Right lobe of liver (tissue), 6 donors: ENCODE data around the gene GPR31. TPM values are rescaled to one million over a fixed set of nuclear protein-coding genes. Genes with fewer than 3 reads are reported as not detected.

Experiments used
- ATAC-seq, 4 donors: fragments of 200-7000 bp; cut with Tn5 transposase; one replicate each; pipeline ENCODE4 v1.9.1; 2020; ENCODE audit warnings: mild to moderate bottlenecking in 4 of 4, moderate library complexity in 4 of 4
- DNase-seq, 3 donors: peaks; one replicate each; pipeline ENCODE4 v3.0.0-alpha.2; 2020
- H3K27ac ChIP-seq, 3 donors: fragments of 200-600 bp; one replicate each; pipeline ENCODE4 v1.8.0; 2022
- H3K27me3 ChIP-seq, 2 donors: fragments of 200-600 bp; one replicate each; pipeline ENCODE4 v1.8.0; 2022
- H3K36me3 ChIP-seq, 4 donors: fragments of 200-600 bp; sonication (generic) in 1 of 4; one replicate each; pipeline versions ENCODE4 v1.5.1 to v1.8.0; 2017 to 2022; ENCODE audit warnings: control low read depth in 1 of 4
- H3K4me1 ChIP-seq, 4 donors: fragments of 200-600 bp; sonication (generic) in 1 of 4; one replicate each; pipeline versions ENCODE4 v1.5.1 to v1.8.0; 2017 to 2022; ENCODE audit warnings: control low read depth in 1 of 4
- H3K4me3 ChIP-seq, 3 donors: fragments of 200-600 bp; one replicate each; pipeline ENCODE4 v1.8.0; 2022
- H3K9me3 ChIP-seq, 4 donors: fragments of 200-600 bp; sonication (generic) in 1 of 4; one replicate each; pipeline versions ENCODE4 v1.5.1 to v1.8.0; 2017 to 2022; ENCODE audit warnings: control low read depth in 1 of 4
- POLR2A ChIP-seq: fragments of 450-650 bp; IDR thresholded peaks from one replicate; pipeline ENCODE4 v1.6.1; 2017; ENCODE audit warnings: antibody characterized with exemption, mild to moderate bottlenecking
- WGBS: methylation state at CpG from one replicate; pipeline ENCODE4 v1.1.6; 2018; ENCODE audit warnings: low coverage, low lambda C conversion rate; ENCODE audit not compliant: insufficient coverage; ENCODE audit errors: missing lambda C conversion rate; 5-methylcytosine and 5-hydroxymethylcytosine counted together
- intact Hi-C, 2 donors: fragments of 100-400 bp; cut with DNase I; formaldehyde crosslinking; loops; one replicate each; pipeline versions ENCODE4 v1.11.2 to v1.14.1; 2022
- total RNA-seq, 6 experiments: library from RNA; depleted of rRNA in 2 of 6; stranded (reverse); fragments of >200 nt in 2 of 6; fragmentation: NEBNext Ultra II Directional in 3 of 6; extraction: Animal tissue kit (Norgen Biotek cat#: 25700) in 3 of 6; gene quantifications; one replicate each; pipeline versions ENCODE4 v1.1.0 to v1.2.4, GENCODE V29; 2016 to 2023
- TF ChIP-seq, protein P1 (sequence below), 4 donors: fragments of 200-600 bp in 3 of 4; fragments of 450-650 bp in 1 of 4; IDR thresholded peaks; one replicate each; pipeline versions ENCODE4 v1.5.1 to v1.8.0; 2016 to 2022; ENCODE audit warnings: antibody characterized with exemption in 4 of 4, mild to moderate bottlenecking in 2 of 4
- donor health status: DM: no; HTN: yes; CAD: no.
- donor health status: DM: no; HTN: no; CAD: no.
- donor health status: DM: no; HTN: no; CAD: no.
- donor health status: DM: no; HTN: yes; CAD: no.
- donor health status: DM: no; HTN: yes; CAD: no.

Gene GPR31
- total RNA-seq, 6 experiments from 2014 or later = not detected

DNA sequence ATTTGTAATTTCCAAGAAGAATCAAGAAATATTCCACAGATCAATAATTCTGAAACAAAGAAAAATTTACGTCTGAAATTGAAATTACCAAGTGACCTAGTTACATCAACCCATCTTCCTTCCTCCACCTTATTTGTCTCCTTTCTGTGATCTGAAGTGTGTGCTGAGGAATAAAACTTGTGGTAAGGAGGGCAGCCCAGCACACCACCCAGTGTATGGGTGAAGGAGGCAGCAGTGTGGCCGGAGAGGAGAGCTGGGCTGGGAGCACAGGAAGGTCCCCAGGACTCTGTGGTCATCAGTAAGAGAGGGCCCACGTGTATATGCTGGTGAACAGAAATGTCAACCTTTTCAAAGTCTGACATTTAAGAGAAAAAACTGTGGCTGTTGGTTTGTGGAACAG lies 46.2 kb downstream of the GPR31 start:
- Histone ChIP-seq H3K4me3 (no peak overlapping the region), H3K36me3 (no peaks in the 10 kb centered on the region), H3K27ac (no peak overlapping the region), H3K9me3 (no peaks in the 10 kb centered on the region), H3K27me3 (no peaks in the 10 kb centered on the region), H3K4me1 (no peaks in the 10 kb centered on the region)
- no peak for DNase-seq
- TF ChIP-seq, protein P1, sequence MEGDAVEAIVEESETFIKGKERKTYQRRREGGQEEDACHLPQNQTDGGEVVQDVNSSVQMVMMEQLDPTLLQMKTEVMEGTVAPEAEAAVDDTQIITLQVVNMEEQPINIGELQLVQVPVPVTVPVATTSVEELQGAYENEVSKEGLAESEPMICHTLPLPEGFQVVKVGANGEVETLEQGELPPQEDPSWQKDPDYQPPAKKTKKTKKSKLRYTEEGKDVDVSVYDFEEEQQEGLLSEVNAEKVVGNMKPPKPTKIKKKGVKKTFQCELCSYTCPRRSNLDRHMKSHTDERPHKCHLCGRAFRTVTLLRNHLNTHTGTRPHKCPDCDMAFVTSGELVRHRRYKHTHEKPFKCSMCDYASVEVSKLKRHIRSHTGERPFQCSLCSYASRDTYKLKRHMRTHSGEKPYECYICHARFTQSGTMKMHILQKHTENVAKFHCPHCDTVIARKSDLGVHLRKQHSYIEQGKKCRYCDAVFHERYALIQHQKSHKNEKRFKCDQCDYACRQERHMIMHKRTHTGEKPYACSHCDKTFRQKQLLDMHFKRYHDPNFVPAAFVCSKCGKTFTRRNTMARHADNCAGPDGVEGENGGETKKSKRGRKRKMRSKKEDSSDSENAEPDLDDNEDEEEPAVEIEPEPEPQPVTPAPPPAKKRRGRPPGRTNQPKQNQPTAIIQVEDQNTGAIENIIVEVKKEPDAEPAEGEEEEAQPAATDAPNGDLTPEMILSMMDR (IDR thresholded peaks at IDR 0.05) = no peak
- no peak for TF ChIP-seq POLR2A
- WGBS = 46% methylated on average over 3 of the region's 3 CpGs
- intact Hi-C loops = no loop called here
- no peak for ATAC-seq

DNA sequence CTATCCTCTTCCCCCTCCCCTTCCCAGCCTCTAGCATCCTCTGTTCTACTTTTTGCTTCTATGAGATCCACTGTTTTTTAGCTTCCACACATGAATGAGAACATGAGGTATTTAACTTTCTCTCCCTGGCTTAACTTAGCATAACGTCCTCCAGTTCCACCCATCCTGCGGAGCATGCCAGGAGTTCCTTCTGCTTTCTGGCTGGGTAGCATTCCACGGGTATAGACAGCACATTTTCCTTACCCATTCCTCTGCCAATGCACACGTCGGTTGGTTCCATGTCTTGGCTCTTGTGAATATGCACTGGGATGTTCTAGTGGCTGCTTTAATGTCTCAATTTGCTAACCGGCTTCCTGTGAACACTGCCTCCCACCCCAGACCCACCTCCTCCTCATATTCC lies 48.1 kb downstream of the GPR31 start:
- Histone ChIP-seq H3K27ac (no peak overlapping the region), H3K27me3 (no peaks in the 10 kb centered on the region), H3K4me1 (no peaks in the 10 kb centered on the region), H3K36me3 (no peaks in the 10 kb centered on the region), H3K9me3 (no peaks in the 10 kb centered on the region), H3K4me3 (no peak overlapping the region)
- WGBS = 78% methylated on average over 5 of the region's 6 CpGs
- intact Hi-C loops = no loop called here
- ATAC-seq (no peak), DNase-seq (no peak)
- no peak for TF ChIP-seq POLR2A
- TF ChIP-seq, protein P1 (IDR thresholded peaks at IDR 0.05) = no peak

DNA sequence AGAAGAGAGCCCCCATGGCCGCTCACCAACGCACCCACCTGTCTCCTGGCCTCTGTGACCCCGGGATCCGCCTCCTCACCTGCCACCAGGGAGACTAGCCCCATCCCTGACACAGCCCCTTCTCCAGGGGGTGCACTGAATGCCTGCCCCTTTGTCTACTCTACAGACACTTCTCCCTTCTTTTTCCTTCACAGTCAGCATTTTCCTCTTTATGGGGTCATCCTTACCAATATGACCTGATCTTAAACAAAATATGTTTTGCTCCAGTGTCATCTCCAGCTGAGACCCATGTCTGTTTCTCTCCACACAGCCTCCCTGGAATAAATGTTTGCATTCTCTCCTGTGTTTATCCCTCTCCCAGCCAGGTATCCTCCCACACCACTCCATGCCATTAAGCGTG lies 49.5 kb downstream of the GPR31 start:
- Histone ChIP-seq H3K27ac (no peak overlapping the region), H3K4me3 (no peak overlapping the region), H3K36me3 (no peaks in the 10 kb centered on the region), H3K4me1 (no peaks in the 10 kb centered on the region), H3K27me3 (no peaks in the 10 kb centered on the region), H3K9me3 (no peaks in the 10 kb centered on the region)
- no peak for ATAC-seq
- 85% methylated on average over 5 of the region's 5 CpGs for WGBS
- intact Hi-C loops = no loop called here
- no peak for DNase-seq
- TF ChIP-seq, protein P1 (IDR thresholded peaks at IDR 0.05) = no peak
- no peak for TF ChIP-seq POLR2A

DNA sequence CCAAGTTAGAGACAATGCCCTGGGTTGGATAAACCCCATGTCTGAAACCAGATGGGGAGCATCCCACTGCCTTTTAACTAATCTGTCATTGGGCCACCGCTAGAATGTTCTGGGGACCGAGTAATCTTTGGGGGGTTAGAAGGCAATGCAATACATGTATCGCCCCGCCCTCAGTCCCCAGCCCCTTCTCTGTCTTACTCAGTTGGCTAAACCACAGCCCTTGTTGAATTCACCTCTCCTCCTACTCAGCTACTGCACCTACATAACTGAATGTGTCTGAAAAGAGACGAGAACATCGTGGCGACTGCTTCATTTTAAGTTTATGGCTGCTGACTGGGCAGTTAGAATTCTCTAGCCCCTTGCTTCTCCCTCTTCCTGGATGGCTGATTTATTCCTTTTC lies 50.0 kb downstream of the GPR31 start:
- DNase-seq (no peak), ATAC-seq (no peak)
- Histone ChIP-seq H3K27me3 (no peaks in the 10 kb centered on the region), H3K4me3 (no peak overlapping the region), H3K9me3 (no peaks in the 10 kb centered on the region), H3K27ac (no peak overlapping the region), H3K36me3 (no peaks in the 10 kb centered on the region), H3K4me1 (no peaks in the 10 kb centered on the region)
- TF ChIP-seq POLR2A = no peak
- TF ChIP-seq, protein P1 (IDR thresholded peaks at IDR 0.05) = no peak
- intact Hi-C loops = no loop called here
- 58% methylated on average over 6 of the region's 7 CpGs for WGBS

DNA sequence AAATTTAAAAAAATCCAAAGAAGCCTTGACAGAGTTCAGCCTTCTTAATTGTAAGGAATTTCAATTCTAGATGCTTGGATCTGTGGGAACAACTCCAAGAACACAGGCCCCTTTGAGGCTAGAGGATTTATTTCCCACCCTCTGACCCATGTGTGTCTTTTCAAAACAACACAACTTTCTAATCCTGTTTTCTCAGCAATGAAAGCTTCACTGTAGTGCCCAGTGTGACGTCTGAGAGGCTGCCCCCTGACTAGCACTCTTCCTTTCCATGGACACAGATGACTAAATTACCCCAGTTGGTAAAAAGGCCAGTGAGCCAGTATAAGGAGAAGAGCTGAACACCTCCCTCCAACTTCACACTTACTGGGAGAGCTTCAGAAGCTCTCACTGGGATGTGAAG lies 51.4 kb downstream of the GPR31 start:
- ATAC-seq = no peak
- Histone ChIP-seq H3K27ac (no peak overlapping the region), H3K36me3 (no peaks in the 10 kb centered on the region), H3K4me1 (no peaks in the 10 kb centered on the region), H3K9me3 (no peaks in the 10 kb centered on the region), H3K4me3 (no peak overlapping the region), H3K27me3 (no peaks in the 10 kb centered on the region)
- WGBS = 25% methylated on average over 1 of the region's 1 CpG
- no peak for TF ChIP-seq POLR2A
- TF ChIP-seq, protein P1 (IDR thresholded peaks at IDR 0.05) = no peak
- DNase-seq = no peak
- intact Hi-C loops = no loop called here
